GM19372 (cell line): ENCODE data around the gene PCCA.
A peak's percentile ranks its signal among the peaks of the same experiment; 100 is the strongest.
"Not testable (repeated sequence)": the region's sequence is repeated elsewhere in the genome, so short reads cannot be mapped to it uniquely, and the experiment has no call there.

Experiments used
- ATAC-seq: cut with Tn5 transposase; IDR thresholded peaks from one replicate; pipeline ENCODE4 v1.9.1; 2021; ENCODE audit warnings: mild to moderate bottlenecking, low read depth, moderate library complexity; ENCODE audit not compliant: unreplicated experiment

Gene PCCA

GRCh38 chr13:100095498-100095897, 6.6 kb downstream of the PCCA start:
- ATAC-seq: no peak

GRCh38 chr13:100096526-100096925, 7.6 kb downstream of the PCCA start:
- no peak for ATAC-seq

GRCh38 chr13:100097821-100098220, 8.9 kb downstream of the PCCA start:
- ATAC-seq: no peak

GRCh38 chr13:100098445-100099116, 9.7 kb downstream of the PCCA start:
- ATAC-seq: no peak

GRCh38 chr13:100099117-100099445, 10.2 kb downstream of the PCCA start:
- ATAC-seq: not testable (repeated sequence)

GRCh38 chr13:100100115-100100879, 11.4 kb downstream of the PCCA start:
- no peak for ATAC-seq

- no peak for ATAC-seq
Measured at GRCh38 chr13:100102042-100102441, 13.1 kb downstream of the PCCA start.

- ATAC-seq: no peak
Measured at GRCh38 chr13:100106005-100106404, 17.1 kb downstream of the PCCA start.

GRCh38 chr13:100106705-100107104, 17.8 kb downstream of the PCCA start:
- ATAC-seq: no peak

- no peak for ATAC-seq
Measured at GRCh38 chr13:100108913-100109507, 20.1 kb downstream of the PCCA start.

- ATAC-seq: no peak
Measured at GRCh38 chr13:100110269-100110668, 21.4 kb downstream of the PCCA start.

GRCh38 chr13:100112186-100112838, 23.4 kb downstream of the PCCA start:
- ATAC-seq: no peak

GRCh38 chr13:100115693-100116254, 26.9 kb downstream of the PCCA start:
- ATAC-seq: no peak

GRCh38 chr13:100124265-100124664, 35.4 kb downstream of the PCCA start:
- no peak for ATAC-seq

GRCh38 chr13:100125946-100126345, 37.1 kb downstream of the PCCA start:
- no peak for ATAC-seq

GRCh38 chr13:100128373-100128772, 39.5 kb downstream of the PCCA start:
- no peak for ATAC-seq

GRCh38 chr13:100128838-100129237, 39.9 kb downstream of the PCCA start:
- ATAC-seq: no peak

GRCh38 chr13:100129605-100130004, 40.7 kb downstream of the PCCA start:
- peak; percentile 87 for ATAC-seq

GRCh38 chr13:100130092-100130491, 41.2 kb downstream of the PCCA start:
- ATAC-seq: no peak

GRCh38 chr13:100130930-100131511, 42.1 kb downstream of the PCCA start:
- ATAC-seq: no peak
